HG02973 (cell line): ENCODE measurements around the gene NT5DC1.
"Not testable (repeated sequence)": the region's sequence is repeated elsewhere in the genome, so short reads cannot be mapped to it uniquely, and the experiment has no call there.

Experiments used
- ATAC-seq: cut with Tn5 transposase; IDR thresholded peaks from one replicate; pipeline ENCODE4 v1.9.1; 2021; ENCODE audit warnings: moderate library complexity; ENCODE audit not compliant: unreplicated experiment

NT5DC1 gene

GRCh38 chr6:116088946-116089345 lies 11.7 kb upstream of the NT5DC1 start:
- no peak for ATAC-seq

- peak; percentile 50 for ATAC-seq
These were observed 10.4 kb upstream of the NT5DC1 start for GRCh38 chr6:116090251-116090650.

GRCh38 chr6:116094041-116094440 lies 6.6 kb upstream of the NT5DC1 start:
- no peak for ATAC-seq

GRCh38 chr6:116096048-116096759 lies 4.4 kb upstream of the NT5DC1 start:
- not testable (repeated sequence) for ATAC-seq

GRCh38 chr6:116096979-116097816 lies 3.5 kb upstream of the NT5DC1 start:
- ATAC-seq, result no peak

GRCh38 chr6:116099036-116099435 lies 1.6 kb upstream of the NT5DC1 start:
- ATAC-seq, result no peak

GRCh38 chr6:116101302-116101718 lies 657 bp downstream of the NT5DC1 start:
- no peak for ATAC-seq

- ATAC-seq, result no peak
These were observed 1.1 kb downstream of the NT5DC1 start for GRCh38 chr6:116101790-116102189.

GRCh38 chr6:116102873-116103272 lies 2.2 kb downstream of the NT5DC1 start:
- no peak for ATAC-seq

- no peak for ATAC-seq
These were observed 4.0 kb downstream of the NT5DC1 start for GRCh38 chr6:116104636-116105035.

GRCh38 chr6:116105247-116105646 lies 4.6 kb downstream of the NT5DC1 start:
- no peak for ATAC-seq

- ATAC-seq, result no peak
These were observed 5.5 kb downstream of the NT5DC1 start for GRCh38 chr6:116106146-116106545.

GRCh38 chr6:116108836-116109235 lies 8.2 kb downstream of the NT5DC1 start:
- no peak for ATAC-seq

GRCh38 chr6:116111552-116112528 lies 11.2 kb downstream of the NT5DC1 start:
- ATAC-seq, result peak; percentile 74

- no peak for ATAC-seq
These were observed 12.7 kb downstream of the NT5DC1 start for GRCh38 chr6:116113386-116113785.

GRCh38 chr6:116115781-116116180 lies 15.1 kb downstream of the NT5DC1 start:
- ATAC-seq, result no peak

- ATAC-seq, result no peak
These were observed 18.0 kb downstream of the NT5DC1 start for GRCh38 chr6:116118608-116119007.

GRCh38 chr6:116120430-116120829 lies 19.8 kb downstream of the NT5DC1 start:
- no peak for ATAC-seq

- no peak for ATAC-seq
These were observed 25.4 kb downstream of the NT5DC1 start, which contains the start of gene COL10A1 for GRCh38 chr6:116126032-116126431. TSS of gene COL10A1 (minus strand) at chr6:116126132. CDS start at chr6:116125492, 640 bp downstream.

GRCh38 chr6:116127771-116128493 lies 27.3 kb downstream of the NT5DC1 start:
- no peak for ATAC-seq
